NK-92 treated with Interleukin-12 subunit alpha and Interleukin-12 subunit beta, amount 100 ng/mL, for 24 hours (cell line): Measurements from ENCODE around the gene PHIP.
"Not testable (repeated sequence)": the region's sequence is repeated elsewhere in the genome, so short reads cannot be mapped to it uniquely, and the experiment has no call there.

Source experiments
- DNase-seq: peaks from one replicate; lab custom pipeline; 2025; lab: John Stamatoyannopoulos, UW

Gene PHIP

DNA sequence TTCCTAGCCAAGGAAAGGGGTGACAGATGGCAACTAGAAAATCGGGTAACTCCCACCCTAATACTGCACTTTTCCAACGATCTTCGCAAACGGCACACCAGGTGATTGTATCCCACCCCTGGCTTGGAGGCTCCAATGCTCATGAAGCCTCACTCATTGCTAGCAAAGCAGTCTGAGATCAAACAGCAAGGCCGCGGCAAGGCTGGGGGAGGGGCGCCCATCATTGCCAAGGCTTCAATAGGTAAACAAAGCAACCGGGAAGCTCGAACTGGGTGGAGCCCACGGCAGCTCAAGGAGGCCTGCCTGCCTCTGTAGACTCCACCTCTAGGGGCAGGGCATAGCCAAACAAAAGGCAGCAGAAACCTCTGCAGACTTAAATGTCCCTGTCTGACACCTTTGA lies 156.9 kb downstream of the PHIP start:
- not testable (repeated sequence) for DNase-seq

- DNase-seq = no peak
Measured at GRCh38 chr6:78917788-78918187, 160.3 kb downstream of the PHIP start.

- no peak for DNase-seq
Measured at GRCh38 chr6:78916411-78916810, 161.6 kb downstream of the PHIP start.

GRCh38 chr6:78911218-78911940 lies 166.7 kb downstream of the PHIP start:
- DNase-seq = no peak

DNA sequence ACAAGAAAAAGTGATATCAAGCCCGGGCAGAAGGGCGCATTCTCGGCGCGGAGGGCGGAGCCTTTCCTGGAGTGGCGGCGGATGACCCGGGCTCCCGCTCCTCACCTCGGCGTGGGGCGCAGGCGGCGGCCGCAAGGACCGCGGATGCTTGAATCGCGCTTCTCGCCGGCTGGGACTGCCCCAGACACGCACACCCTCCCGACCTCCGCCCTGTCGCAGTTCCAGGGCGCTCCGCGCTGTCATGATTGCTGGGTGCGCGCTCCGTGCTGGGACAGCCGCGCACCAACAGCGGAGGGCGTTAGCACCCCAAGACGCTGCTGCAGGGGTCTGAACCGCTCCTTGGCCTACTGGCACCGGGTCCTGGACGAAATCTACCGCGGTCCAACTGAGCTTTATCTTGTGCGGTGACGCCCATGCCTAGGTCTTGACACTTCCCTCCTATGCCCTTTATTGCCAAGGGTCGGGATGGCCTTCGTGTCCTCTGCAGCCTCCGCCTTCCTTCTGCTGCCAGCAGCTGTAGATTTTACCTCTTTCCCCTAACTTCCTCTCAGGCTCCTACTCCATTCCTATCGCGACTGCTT lies 167.4 kb downstream of the PHIP start:
- no peak for DNase-seq

DNA sequence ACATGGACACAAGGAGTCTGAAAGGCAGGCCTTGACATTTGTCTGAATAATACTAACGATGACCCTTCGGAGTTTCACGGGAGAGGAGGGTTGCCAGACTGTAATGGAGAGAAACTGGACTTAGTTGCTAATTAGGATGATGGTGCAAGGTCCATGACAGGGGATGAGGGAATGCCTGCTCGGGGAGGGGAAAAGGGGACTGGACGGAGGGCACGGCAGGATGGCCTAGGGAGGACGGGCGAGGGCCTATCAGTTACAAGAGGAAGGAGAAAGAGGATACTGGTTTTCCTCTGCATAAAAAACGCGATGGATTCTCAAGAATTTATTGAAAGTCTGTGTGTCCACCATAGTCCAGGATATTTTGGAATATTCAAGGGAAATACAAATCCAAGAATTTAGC lies 168.0 kb downstream of the PHIP start:
- no peak for DNase-seq

DNA sequence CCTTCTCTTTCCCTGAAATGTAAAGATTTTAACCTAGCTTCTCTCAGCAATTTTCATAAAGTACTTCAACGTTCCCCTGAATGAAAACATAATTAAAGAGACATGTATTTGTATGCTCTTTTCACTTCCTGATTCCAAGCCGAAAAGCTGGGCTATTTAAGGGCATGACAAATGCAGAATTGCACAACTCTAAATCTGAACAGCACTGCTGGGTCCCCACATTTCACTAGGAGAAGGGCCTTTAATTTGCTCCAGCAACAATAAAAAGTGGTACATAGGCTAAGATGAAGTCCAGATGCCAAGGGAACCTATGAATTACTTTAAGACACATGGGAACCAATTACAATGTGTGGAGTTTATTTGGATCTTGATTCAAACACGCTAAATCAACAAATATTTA lies 168.7 kb downstream of the PHIP start:
- DNase-seq = no peak

DNA sequence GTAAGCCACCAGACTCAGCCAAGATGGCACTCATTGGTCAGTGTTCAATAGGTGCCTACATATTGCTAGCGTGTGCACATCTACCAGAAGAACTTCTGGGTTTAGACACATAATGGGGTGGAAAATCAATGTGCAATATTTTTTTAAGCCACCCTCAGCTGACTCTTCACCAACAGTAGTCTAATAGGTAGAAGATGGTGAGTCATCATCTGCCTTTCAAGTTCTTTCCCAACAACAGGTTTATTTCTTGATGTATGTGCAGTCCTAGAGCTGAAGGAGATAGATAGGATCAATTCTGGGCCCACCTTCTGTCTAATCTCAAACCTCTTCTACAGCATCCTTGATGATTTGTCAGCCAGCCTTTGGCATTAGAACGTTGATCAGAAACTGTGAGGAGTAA lies 169.4 kb downstream of the PHIP start:
- no peak for DNase-seq

DNA sequence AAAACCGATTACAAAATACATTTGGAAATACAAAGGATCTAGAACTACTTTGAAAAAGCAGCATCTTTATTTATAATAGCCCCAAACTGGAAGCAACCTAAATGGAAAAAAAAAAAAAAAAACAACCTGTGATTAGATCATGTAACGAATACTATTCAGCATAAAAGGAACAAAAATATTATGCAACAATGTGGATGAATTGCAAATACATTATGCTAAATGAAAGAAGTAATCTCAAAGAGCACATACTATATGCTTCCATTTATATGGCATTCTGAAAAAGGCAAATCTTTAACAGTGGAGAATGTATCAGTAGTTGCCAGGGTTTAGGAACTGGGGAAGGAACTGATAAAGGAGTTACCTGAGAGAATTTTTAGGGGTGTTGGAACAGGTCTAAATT lies 181.8 kb downstream of the PHIP start:
- no peak for DNase-seq

DNA sequence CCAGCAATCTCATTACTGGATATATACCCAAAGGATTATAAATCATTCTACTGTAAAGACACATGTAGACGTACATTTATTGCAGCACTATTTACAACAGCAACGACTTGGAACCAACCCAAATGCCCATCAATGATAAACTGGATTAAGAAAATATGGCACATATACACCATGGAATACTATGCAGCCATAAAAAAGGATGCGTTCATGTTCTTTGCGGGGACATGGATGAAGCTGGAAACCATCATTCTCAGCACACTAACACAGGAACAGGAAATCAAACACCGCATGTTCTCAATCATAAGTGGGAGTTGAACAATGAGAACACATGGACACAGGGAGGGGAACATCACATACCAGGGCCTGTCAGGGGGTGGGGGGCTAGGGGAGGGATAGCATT lies 188.2 kb downstream of the PHIP start:
- not testable (repeated sequence) for DNase-seq
